HFF-Myc (cell line): Measurements from ENCODE around the gene POR.

Source experiments
- DNase-seq: peaks from one replicate; pipeline ENCODE4 v3.0.0-alpha.2; 2011; ENCODE audit warnings: low read depth; ENCODE audit errors: extremely low read depth
- H3K4me3 ChIP-seq: replicated peaks from 2 replicates; pipeline ENCODE4 v1.5.1; 2011; ENCODE audit warnings: low read depth, mild to moderate bottlenecking, control low read depth, low read length
- CTCF ChIP-seq: IDR thresholded peaks from 2 replicates; pipeline ENCODE4 v1.5.1; 2012; ENCODE audit warnings: mild to moderate bottlenecking, low read depth, low read length, control low read depth; ENCODE audit errors: missing control alignments

POR gene

GRCh38 chr7:75987805-75988567 is 73.0 kb downstream of the POR start:
- no peak for TF ChIP-seq CTCF
- DNase-seq, result no peak
- H3K4me3 ChIP-seq, result no peak overlapping the region

DNA sequence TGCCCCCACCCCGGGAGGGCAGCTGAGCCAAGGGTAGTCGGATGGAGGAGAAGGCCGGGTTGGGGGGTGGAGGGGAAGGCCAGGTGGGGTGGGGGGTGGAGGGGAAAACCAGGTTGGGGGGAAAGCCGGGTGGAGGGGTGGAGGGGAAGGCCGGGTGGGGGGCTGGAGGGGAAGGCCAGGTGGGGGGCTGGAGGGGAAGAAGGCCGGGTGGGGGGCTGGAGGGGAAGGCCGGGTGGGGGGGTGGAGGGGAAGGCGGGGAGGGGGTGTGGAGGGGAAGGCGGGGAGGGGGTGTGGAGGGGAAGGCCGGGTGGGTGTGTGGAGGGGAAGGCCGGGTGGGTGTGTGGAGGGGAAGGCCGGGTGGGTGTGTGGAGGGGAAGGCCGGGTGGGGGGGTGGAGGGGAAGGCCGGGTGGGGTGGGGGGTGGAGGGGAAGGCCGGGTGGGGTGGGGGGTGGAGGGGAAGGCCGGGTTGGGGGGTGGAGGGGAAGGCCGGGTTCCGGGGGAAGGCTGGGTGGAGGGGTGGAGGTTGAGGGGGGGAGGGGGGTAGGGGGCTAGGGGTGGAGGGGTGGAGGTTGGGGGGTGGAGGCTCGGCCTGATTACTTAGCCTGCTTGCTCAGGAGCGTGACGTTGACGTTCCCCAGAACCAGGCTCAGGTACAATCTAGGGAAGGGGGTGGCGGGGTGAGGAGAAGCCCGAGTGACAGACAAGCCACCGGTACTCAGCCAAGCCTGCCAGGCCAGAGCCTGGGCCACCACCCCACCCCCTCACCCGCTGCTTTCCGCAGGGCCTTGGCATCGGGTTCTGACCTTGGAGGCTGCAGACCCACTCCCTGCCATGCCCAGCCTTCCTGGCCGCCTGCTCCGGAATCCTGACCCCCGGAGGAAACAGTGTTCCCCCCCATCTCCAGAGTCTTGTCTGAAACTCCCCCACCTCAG is 73.9 kb downstream of the POR start:
- TF ChIP-seq CTCF, result no peak
- no peak for DNase-seq
- no peak overlapping the region for H3K4me3 ChIP-seq

DNA sequence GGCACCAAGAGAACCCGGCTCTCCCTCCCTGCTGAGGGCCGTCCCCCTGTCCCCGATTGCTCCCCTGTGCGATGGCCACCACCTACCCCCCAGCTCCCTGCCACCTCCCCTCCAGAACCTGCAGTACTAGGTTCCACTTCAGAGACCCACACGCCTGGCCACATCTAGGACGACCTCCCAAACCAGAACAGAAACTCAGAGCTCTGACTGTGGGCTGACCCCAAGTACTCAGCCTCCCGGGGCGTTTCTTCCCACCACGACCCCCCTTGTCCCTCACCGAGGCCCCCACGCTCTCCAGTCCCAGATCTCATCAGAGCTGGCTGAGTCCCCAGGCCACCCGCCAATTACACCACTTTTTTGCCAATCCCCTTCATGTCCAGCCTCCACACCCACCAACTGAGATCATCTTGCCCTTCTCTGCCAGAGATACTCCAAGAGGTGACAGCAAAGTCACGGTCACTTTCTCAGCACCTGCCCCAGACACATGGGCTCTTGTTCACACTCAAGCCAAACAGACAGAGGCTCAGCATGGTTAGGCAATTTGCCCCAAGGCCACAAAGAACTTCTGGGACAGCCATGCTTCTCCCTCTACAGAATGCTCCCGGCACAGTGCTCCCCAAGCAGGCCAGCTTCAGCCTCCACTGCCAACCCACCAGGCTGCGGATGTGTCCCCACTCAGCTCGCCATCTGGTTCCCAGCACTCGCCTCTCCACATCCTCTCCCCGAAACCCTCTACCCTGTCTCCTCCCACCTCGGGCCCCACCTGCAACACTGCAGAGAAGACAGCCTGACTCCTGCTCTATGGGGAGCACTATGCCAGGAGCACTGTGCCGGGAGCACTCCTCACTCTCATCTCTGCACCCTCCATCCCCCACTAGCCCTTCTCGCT is 74.8 kb downstream of the POR start:
- no peak overlapping the region for H3K4me3 ChIP-seq
- no peak for DNase-seq
- TF ChIP-seq CTCF, result no peak

- no peak for DNase-seq
- no peak for TF ChIP-seq CTCF
- H3K4me3 ChIP-seq, result no peak overlapping the region
Measured at GRCh38 chr7:75991531-75992082, 76.7 kb downstream of the POR start.

GRCh38 chr7:75992083-75992755 is 77.3 kb downstream of the POR start:
- no peak for TF ChIP-seq CTCF
- no peak for DNase-seq
- H3K4me3 ChIP-seq, result no peak overlapping the region
